MM.1S (cell line): ENCODE measurements around the gene SLC27A4.

ENCODE experiments used
- DNase-seq: peaks from one replicate; pipeline ENCODE4 v3.0.0-alpha.2; 2015
- H2AFZ ChIP-seq: fragments of 300-600 bp; sonication (generic); 2 replicates; pipeline ENCODE4 v1.6.0; 2016; ENCODE audit warnings: antibody characterized with exemption, low read length
- H3F3A ChIP-seq: fragments of 300-600 bp; sonication (generic); 2 replicates; pipeline ENCODE4 v1.6.1; 2016; ENCODE audit warnings: mild to moderate bottlenecking, antibody characterized with exemption, low read length, moderate library complexity, mixed read lengths; ENCODE audit not compliant: insufficient read depth
- H3K27ac ChIP-seq: fragments of 300-600 bp; sonication (generic); 2 replicates; pipeline ENCODE4 v1.5.1; 2016; ENCODE audit warnings: mild to moderate bottlenecking, low read length
- H3K27me3 ChIP-seq: fragments of 300-600 bp; sonication (generic); replicated peaks from 2 replicates; pipeline ENCODE4 v1.6.0; 2016; ENCODE audit warnings: low read length; ENCODE audit not compliant: insufficient read depth
- H3K36me3 ChIP-seq: fragments of 300-600 bp; sonication (generic); replicated peaks from 2 replicates; pipeline ENCODE4 v1.6.1; 2016; ENCODE audit warnings: mild to moderate bottlenecking, low read length, mixed read lengths; ENCODE audit not compliant: insufficient read depth
- H3K4me1 ChIP-seq: fragments of 300-600 bp; sonication (generic); 2 replicates; pipeline ENCODE4 v1.6.1; 2016; ENCODE audit warnings: low read length, mixed read lengths
- H3K4me2 ChIP-seq: fragments of 300-600 bp; sonication (generic); 2 replicates; pipeline ENCODE4 v1.6.0; 2016; ENCODE audit warnings: low read depth, low read length
- H3K4me3 ChIP-seq: fragments of 300-600 bp; sonication (generic); 2 replicates; pipeline ENCODE4 v1.5.1; 2016; ENCODE audit warnings: low read length, mixed read lengths
- H3K79me2 ChIP-seq: fragments of 300-600 bp; sonication (generic); 2 replicates; pipeline ENCODE4 v1.6.1; 2016; ENCODE audit warnings: mixed run types, low read length, mixed read lengths
- H3K9ac ChIP-seq: fragments of 300-600 bp; sonication (generic); 2 replicates; pipeline ENCODE4 v1.6.1; 2016; ENCODE audit warnings: low read length, mixed read lengths
- H3K9me2 ChIP-seq: fragments of 300-600 bp; sonication (generic); replicated peaks from 2 replicates; pipeline ENCODE4 v1.6.1; 2016; ENCODE audit warnings: mild to moderate bottlenecking, low read length, mixed read lengths; ENCODE audit not compliant: insufficient read depth
- H3K9me3 ChIP-seq: fragments of 300-600 bp; sonication (generic); replicated peaks from 2 replicates; pipeline ENCODE4 v1.6.1; 2016; ENCODE audit warnings: mild to moderate bottlenecking, low read length, mixed read lengths; ENCODE audit not compliant: insufficient read depth
- H4K20me1 ChIP-seq: fragments of 300-600 bp; sonication (generic); 2 replicates; pipeline ENCODE4 v1.6.1; 2016; ENCODE audit warnings: mild to moderate bottlenecking, low read length, moderate library complexity, mixed read lengths; ENCODE audit not compliant: insufficient read depth
- EZH2 ChIP-seq: fragments of 300-600 bp; sonication (generic); optimal IDR thresholded peaks from 2 replicates; pipeline ENCODE3; 2017; ENCODE audit warnings: low read depth, mild to moderate bottlenecking, antibody characterized with exemption, low read length, mixed read lengths
- EZH2phosphoT487 ChIP-seq: fragments of 300-600 bp; sonication (generic); IDR thresholded peaks from 2 replicates; pipeline ENCODE4 v1.6.1; 2018; ENCODE audit warnings: antibody characterized with exemption, low read length
- TF ChIP-seq, protein P1 (sequence below): fragments of 300-600 bp; sonication (generic); IDR thresholded peaks from 2 replicates; pipeline ENCODE4 v1.5.1; 2016; ENCODE audit warnings: antibody characterized with exemption, low read length, mixed read lengths

SLC27A4 gene

GRCh38 chr9:128360826-128361225 is 20.5 kb downstream of the SLC27A4 start:
- no peaks in the 10 kb centered on the region for H3F3A ChIP-seq
- DNase-seq, result no peak
- H3K27me3 ChIP-seq, result no peaks in the 10 kb centered on the region
- no peak overlapping the region for H3K9ac ChIP-seq
- no peak overlapping the region for H3K27ac ChIP-seq
- H3K4me3 ChIP-seq, result no peak overlapping the region
- H3K9me2 ChIP-seq, result no peaks in the 10 kb centered on the region
- no peaks in the 10 kb centered on the region for H3K9me3 ChIP-seq
- H3K79me2 ChIP-seq, result no peaks in the 10 kb centered on the region
- H3K4me2 ChIP-seq, result no peak overlapping the region
- no peaks in the 10 kb centered on the region for H4K20me1 ChIP-seq
- H3K36me3 ChIP-seq, result no peaks in the 10 kb centered on the region
- TF ChIP-seq EZH2 (no peak), EZH2phosphoT487 (no peak)
- TF ChIP-seq, protein P1, sequence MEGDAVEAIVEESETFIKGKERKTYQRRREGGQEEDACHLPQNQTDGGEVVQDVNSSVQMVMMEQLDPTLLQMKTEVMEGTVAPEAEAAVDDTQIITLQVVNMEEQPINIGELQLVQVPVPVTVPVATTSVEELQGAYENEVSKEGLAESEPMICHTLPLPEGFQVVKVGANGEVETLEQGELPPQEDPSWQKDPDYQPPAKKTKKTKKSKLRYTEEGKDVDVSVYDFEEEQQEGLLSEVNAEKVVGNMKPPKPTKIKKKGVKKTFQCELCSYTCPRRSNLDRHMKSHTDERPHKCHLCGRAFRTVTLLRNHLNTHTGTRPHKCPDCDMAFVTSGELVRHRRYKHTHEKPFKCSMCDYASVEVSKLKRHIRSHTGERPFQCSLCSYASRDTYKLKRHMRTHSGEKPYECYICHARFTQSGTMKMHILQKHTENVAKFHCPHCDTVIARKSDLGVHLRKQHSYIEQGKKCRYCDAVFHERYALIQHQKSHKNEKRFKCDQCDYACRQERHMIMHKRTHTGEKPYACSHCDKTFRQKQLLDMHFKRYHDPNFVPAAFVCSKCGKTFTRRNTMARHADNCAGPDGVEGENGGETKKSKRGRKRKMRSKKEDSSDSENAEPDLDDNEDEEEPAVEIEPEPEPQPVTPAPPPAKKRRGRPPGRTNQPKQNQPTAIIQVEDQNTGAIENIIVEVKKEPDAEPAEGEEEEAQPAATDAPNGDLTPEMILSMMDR, result no peak
- no peak overlapping the region for H2AFZ ChIP-seq
- H3K4me1 ChIP-seq, result no peaks in the 10 kb centered on the region

- H3K79me2 ChIP-seq, result no peaks in the 10 kb centered on the region
- no peaks in the 10 kb centered on the region for H3F3A ChIP-seq
- H3K27ac ChIP-seq, result no peak overlapping the region
- peak overlapping the region; percentile 53; the same call in 1 of the 2 replicates for H3K4me3 ChIP-seq
- peak overlapping the region; percentile 78 for H2AFZ ChIP-seq
- no peaks in the 10 kb centered on the region for H3K36me3 ChIP-seq
- DNase-seq, result no peak
- H3K9me3 ChIP-seq, result no peaks in the 10 kb centered on the region
- no peaks in the 10 kb centered on the region for H3K27me3 ChIP-seq
- no peak overlapping the region for H3K9ac ChIP-seq
- TF ChIP-seq EZH2 (no peak), EZH2phosphoT487 (no peak)
- TF ChIP-seq, protein P1, result no peak
- peak overlapping the region; percentile 71 for H3K4me2 ChIP-seq
- H3K4me1 ChIP-seq, result no peaks in the 10 kb centered on the region
- H4K20me1 ChIP-seq, result no peaks in the 10 kb centered on the region
- no peaks in the 10 kb centered on the region for H3K9me2 ChIP-seq
Measured at GRCh38 chr9:128361296-128361985, 21.1 kb downstream of the SLC27A4 start.

DNA sequence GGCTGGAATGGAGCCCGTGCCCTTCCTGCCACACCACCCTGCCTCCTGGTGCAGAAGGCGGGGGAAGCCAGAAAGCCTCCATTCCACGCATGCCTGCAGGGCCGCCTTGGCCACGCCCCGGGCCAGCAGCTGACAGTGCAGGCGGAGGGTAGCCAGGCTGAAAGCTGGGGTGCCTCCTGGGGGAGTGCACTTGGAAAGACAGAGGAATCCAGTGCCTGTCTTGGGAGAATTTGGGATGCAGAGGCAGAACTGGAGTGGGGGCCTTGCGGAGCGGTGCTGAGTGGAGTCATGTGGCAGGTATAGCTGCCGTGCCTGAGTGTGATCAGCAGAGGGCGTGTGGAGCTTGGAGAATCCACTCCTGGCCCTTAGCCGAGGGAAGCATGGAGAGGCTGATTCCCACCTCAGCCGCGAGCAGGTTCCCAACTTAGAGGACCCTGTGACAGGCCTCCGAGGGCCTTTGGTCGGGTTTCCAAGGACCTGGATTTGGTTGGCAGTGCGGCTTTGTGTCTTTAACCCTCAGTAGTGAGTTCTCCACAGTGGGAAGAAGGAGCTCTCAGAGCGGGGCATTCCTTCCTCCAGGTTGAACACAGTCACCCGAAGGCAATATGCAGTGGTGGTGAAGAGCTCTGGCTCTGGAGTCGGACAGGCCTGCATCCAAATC is 21.8 kb downstream of the SLC27A4 start:
- Histone ChIP-seq H3K4me1 (no peaks in the 10 kb centered on the region), H3K9me2 (no peaks in the 10 kb centered on the region), H4K20me1 (no peaks in the 10 kb centered on the region), H2AFZ (peak overlapping the region; percentile 78), H3K27ac (no peak overlapping the region), H3K4me2 (peak overlapping the region; percentile 71), H3K36me3 (no peaks in the 10 kb centered on the region), H3K9ac (peak overlapping the region; percentile 18; the same call in 1 of the 2 replicates), H3K9me3 (no peaks in the 10 kb centered on the region), H3K4me3 (peak overlapping the region; percentile 53), H3K27me3 (no peaks in the 10 kb centered on the region), H3F3A (no peaks in the 10 kb centered on the region), H3K79me2 (no peaks in the 10 kb centered on the region)
- peak; percentile 60 for DNase-seq
- TF ChIP-seq EZH2, result no peak
- TF ChIP-seq, protein P1, result peak; percentile 84
